ENCODE results near the gene GPR137.

GPR137 gene

DNA sequence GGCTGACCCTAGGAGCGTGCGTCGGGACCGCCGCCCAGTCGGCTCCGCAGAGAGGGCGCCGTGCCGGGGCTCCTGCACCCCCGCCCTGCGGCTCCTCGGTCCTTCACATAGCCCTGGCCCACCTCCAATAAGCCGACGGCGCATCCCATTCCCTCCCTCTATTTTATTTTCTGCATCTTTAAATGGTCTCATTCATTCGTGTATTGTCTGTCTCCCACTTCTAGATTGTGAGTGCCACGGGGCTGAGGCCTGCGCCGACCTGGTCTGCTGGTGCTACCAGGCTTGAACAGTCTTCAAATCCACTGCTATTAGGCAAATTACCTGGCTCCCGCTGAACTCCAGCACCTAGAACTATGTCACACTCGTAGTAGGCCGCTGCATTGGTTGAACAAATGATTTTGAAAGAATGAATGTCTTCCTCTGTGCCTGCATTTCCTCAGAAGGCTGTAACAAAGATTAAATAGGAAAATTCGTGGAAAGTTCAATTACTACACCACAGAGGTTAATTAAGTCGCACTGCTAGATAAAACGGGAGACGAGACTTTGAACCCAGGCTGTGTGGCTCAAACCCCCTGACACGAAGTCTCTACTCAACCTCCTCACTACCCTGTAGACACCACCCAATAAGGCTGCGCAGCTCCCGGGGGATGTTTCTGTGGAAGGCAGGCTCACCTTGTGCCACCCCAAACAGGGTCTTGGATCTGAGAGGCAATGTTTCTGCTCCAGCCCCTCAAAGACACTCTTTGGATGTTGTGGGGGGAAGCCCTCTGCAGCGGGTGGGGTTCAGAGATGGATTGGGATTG is 37.7 kb upstream of the GPR137 start:
- Histone ChIP-seq H3K9ac (ENCODE audit: low read length) (peak overlapping the region; percentile 93), H2BK120ac (ENCODE audit: low read depth, low read length) (peak overlapping the region; percentile 95), H2BK15ac (ENCODE audit: low read depth, poor library complexity, severe bottlenecking) (peak overlapping the region; percentile 15), H3K4me3 (ENCODE audit: insufficient read depth in 1 of 2, low read depth in 1 of 2, low read length in 2 of 2) (peak overlapping the region; percentile 40 to 98), H3K79me1 (replicated peaks; ENCODE audit: low read length, poor library complexity, severe bottlenecking) (peaks cover 5% of the 10 kb centered on the region), H3K27me3 (ENCODE audit: control insufficient read depth in 1 of 2, insufficient read depth in 1 of 2, low read length in 2 of 2) (no peaks in the 10 kb centered on the region), H2BK5ac (ENCODE audit: low read depth, low read length, poor library complexity, severe bottlenecking) (no peak overlapping the region), H3K4me1 (ENCODE audit: control insufficient read depth, insufficient read depth, low read depth, low read length) (peaks cover 44% of the 10 kb centered on the region), H2AK5ac (ENCODE audit: low read length, severe bottlenecking) (no peak overlapping the region), H3K36me3 (ENCODE audit: control insufficient read depth in 1 of 2, insufficient read depth in 2 of 2, low read depth in 1 of 2, low read length in 2 of 2) (peaks cover 14 to 21% of the 10 kb centered on the region in 2 experiments), H3K4me2 (ENCODE audit: low read length, poor library complexity, severe bottlenecking) (peak overlapping the region; percentile 70), H3K9me3 (ENCODE audit: control insufficient read depth, low read length) (no peaks in the 10 kb centered on the region), H3K27ac (ENCODE audit: low read length, poor library complexity, severe bottlenecking) (no peak overlapping the region), H4K91ac (ENCODE audit: low read length) (no peak overlapping the region), H3K14ac (ENCODE audit: low read length in 2 of 2) (no peak overlapping the region), H3K23ac (ENCODE audit: low read length in 2 of 2) (no peak overlapping the region), H4K8ac (ENCODE audit: low read length) (peak overlapping the region; percentile 74), H2AFZ (ENCODE audit: low read depth, low read length) (no peak overlapping the region), H3K18ac (ENCODE audit: low read depth in 1 of 2, low read length in 2 of 2) (peak overlapping the region; percentile 37 to 77), H2BK12ac (ENCODE audit: low read length in 2 of 2) (peak overlapping the region in 1 of 2 experiments; percentile 20), H3K4ac (ENCODE audit: low read depth in 1 of 2, low read length in 2 of 2) (peak overlapping the region; percentile 60 to 84)
- no peak for DNase-seq
- WGBS: 45% methylated on average over 30 of the region's 31 CpGs

DNA sequence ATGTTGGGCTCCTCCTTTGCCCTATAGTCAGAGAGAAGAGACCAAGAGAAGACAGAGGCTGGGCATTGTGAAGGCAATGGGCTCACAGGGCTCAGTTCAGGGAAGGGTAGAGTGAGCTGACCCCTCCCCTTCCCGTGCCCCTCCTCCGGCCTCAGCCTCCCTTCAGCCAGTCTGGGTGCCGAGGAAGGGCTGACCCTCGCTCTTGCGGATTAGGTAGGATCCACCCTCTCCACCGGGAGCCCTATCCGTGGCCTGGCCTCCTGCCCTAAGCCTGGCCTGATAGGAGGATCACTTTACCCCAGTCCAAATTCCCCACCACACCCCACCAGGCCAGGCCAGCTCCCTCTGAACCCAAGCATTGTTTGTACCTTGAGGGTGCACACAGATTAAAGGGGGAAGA is 37.1 kb upstream of the GPR137 start:
- no peak overlapping the region for H3K27ac ChIP-seq (ENCODE audit: low read length, poor library complexity, severe bottlenecking)
- H3K9ac ChIP-seq (ENCODE audit: low read length): peak overlapping the region; percentile 93
- no peak overlapping the region for H2BK120ac ChIP-seq (ENCODE audit: low read depth, low read length)
- H3K79me1 ChIP-seq (replicated peaks; ENCODE audit: low read length, poor library complexity, severe bottlenecking): peaks cover 9% of the 10 kb centered on the region
- H2AFZ ChIP-seq (ENCODE audit: low read depth, low read length): no peak overlapping the region
- peaks cover 7 to 14% of the 10 kb centered on the region in 2 experiments for H3K36me3 ChIP-seq (ENCODE audit: control insufficient read depth in 1 of 2, insufficient read depth in 2 of 2, low read depth in 1 of 2, low read length in 2 of 2)
- no peak overlapping the region for H3K18ac ChIP-seq (ENCODE audit: low read depth in 1 of 2, low read length in 2 of 2)
- no peaks in the 10 kb centered on the region for H3K9me3 ChIP-seq (ENCODE audit: control insufficient read depth, low read length)
- H3K4ac ChIP-seq (ENCODE audit: low read depth in 1 of 2, low read length in 2 of 2): no peak overlapping the region
- H4K8ac ChIP-seq (ENCODE audit: low read length): no peak overlapping the region
- WGBS: 75% methylated on average over 7 of the region's 7 CpGs
- H3K4me3 ChIP-seq (ENCODE audit: insufficient read depth in 1 of 2, low read depth in 1 of 2, low read length in 2 of 2): no peak overlapping the region
- H2BK12ac ChIP-seq (ENCODE audit: low read length in 2 of 2): peak overlapping the region; percentile 20 to 59
- no peak for DNase-seq
- H3K23ac ChIP-seq (ENCODE audit: low read length in 2 of 2): no peak overlapping the region
- H2BK15ac ChIP-seq (ENCODE audit: low read depth, poor library complexity, severe bottlenecking): no peak overlapping the region
- no peak overlapping the region for H3K14ac ChIP-seq (ENCODE audit: low read length in 2 of 2)
- peaks cover 43% of the 10 kb centered on the region for H3K4me1 ChIP-seq (ENCODE audit: control insufficient read depth, insufficient read depth, low read depth, low read length)
- no peak overlapping the region for H2AK5ac ChIP-seq (ENCODE audit: low read length, severe bottlenecking)
- no peak overlapping the region for H2BK5ac ChIP-seq (ENCODE audit: low read depth, low read length, poor library complexity, severe bottlenecking)
- H3K27me3 ChIP-seq (ENCODE audit: control insufficient read depth in 1 of 2, insufficient read depth in 1 of 2, low read length in 2 of 2): no peaks in the 10 kb centered on the region
- no peak overlapping the region for H3K4me2 ChIP-seq (ENCODE audit: low read length, poor library complexity, severe bottlenecking)
- no peak overlapping the region for H4K91ac ChIP-seq (ENCODE audit: low read length)

DNA sequence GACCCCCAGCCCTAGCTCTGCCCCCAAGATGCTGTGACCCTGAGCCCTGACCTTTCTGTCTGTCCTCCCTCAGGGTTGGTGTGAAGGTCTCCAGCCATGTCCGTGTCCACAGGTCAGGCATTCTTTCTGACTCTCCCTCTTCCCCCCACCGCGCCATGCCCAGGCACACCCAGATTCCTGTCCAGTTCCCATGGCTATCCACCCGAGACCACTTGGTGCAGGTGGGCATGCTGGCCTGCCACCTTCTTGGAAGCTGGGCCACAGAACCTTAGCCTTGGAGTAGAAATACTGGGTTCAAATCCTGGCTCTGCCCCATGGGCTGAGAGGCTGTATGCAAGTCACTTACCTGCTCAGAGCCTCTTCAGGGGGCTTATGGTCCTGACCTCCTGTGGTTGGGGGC is 36.6 kb upstream of the GPR137 start:
- Histone ChIP-seq H3K9me3 (ENCODE audit: control insufficient read depth, low read length) (no peaks in the 10 kb centered on the region), H2BK120ac (ENCODE audit: low read depth, low read length) (no peak overlapping the region), H2BK5ac (ENCODE audit: low read depth, low read length, poor library complexity, severe bottlenecking) (no peak overlapping the region), H2BK12ac (ENCODE audit: low read length in 2 of 2) (no peak overlapping the region), H3K18ac (ENCODE audit: low read depth in 1 of 2, low read length in 2 of 2) (no peak overlapping the region), H3K36me3 (ENCODE audit: control insufficient read depth in 1 of 2, insufficient read depth in 2 of 2, low read depth in 1 of 2, low read length in 2 of 2) (peaks cover 4 to 12% of the 10 kb centered on the region in 2 experiments), H3K79me1 (replicated peaks; ENCODE audit: low read length, poor library complexity, severe bottlenecking) (peaks cover 12% of the 10 kb centered on the region), H2AK5ac (ENCODE audit: low read length, severe bottlenecking) (no peak overlapping the region), H2BK15ac (ENCODE audit: low read depth, poor library complexity, severe bottlenecking) (no peak overlapping the region), H3K23ac (ENCODE audit: low read length in 2 of 2) (no peak overlapping the region), H3K4me2 (ENCODE audit: low read length, poor library complexity, severe bottlenecking) (no peak overlapping the region), H3K9ac (ENCODE audit: low read length) (peak overlapping the region; percentile 15), H3K4me1 (ENCODE audit: control insufficient read depth, insufficient read depth, low read depth, low read length) (peaks cover 43% of the 10 kb centered on the region), H4K91ac (ENCODE audit: low read length) (peak overlapping the region; percentile 37), H4K8ac (ENCODE audit: low read length) (no peak overlapping the region), H3K4me3 (ENCODE audit: insufficient read depth in 1 of 2, low read depth in 1 of 2, low read length in 2 of 2) (no peak overlapping the region), H2AFZ (ENCODE audit: low read depth, low read length) (no peak overlapping the region), H3K27ac (ENCODE audit: low read length, poor library complexity, severe bottlenecking) (no peak overlapping the region), H3K27me3 (ENCODE audit: control insufficient read depth in 1 of 2, insufficient read depth in 1 of 2, low read length in 2 of 2) (no peaks in the 10 kb centered on the region), H3K4ac (ENCODE audit: low read depth in 1 of 2, low read length in 2 of 2) (no peak overlapping the region), H3K14ac (ENCODE audit: low read length in 2 of 2) (no peak overlapping the region)
- DNase-seq: no peak
- 96% methylated on average over 4 of the region's 4 CpGs for WGBS

DNA sequence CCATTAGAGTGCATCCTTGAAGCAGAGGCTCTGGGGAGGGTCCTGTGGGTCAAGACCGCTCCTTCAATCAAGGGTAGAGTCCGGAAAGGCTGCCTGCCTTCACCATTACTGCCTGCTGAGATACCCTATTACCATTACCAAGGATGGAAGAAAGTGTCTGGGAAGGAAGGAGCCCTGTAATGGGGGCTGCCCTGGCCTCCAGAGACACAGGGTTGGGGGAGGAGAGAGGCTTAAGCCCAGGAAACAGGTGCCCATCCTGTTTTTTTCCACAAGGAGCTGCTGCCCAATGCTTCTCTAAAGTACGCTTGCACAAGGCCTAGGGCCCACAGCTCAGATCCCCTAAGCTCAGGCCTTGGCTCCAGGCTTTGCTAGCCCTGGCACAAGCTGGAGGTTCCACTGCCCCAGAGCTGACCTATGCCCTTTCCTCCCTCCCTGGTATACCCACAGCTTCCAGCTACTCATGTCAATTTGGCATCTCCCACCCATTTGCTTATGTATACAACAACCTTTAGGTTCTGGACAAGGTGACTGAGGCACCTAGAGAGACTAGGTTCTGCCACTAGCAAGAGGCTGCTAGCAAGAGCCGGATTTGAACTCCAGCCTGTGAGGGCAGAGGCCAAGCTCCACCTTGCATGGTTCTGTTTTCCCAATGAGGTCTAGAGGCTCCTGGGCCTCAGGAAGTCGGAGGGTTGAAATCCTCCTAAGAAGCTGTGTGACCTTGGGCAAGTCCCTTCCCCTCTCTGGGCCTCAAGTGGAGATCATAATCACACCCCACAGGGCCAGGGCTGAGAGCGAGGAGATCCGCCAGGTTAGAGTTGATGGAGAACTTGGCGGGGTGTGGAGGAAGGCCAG is 35.9 kb upstream of the GPR137 start:
- DNase-seq: no peak
- no peak overlapping the region for H3K4ac ChIP-seq (ENCODE audit: low read depth in 1 of 2, low read length in 2 of 2)
- H3K18ac ChIP-seq (ENCODE audit: low read depth in 1 of 2, low read length in 2 of 2): no peak overlapping the region
- no peak overlapping the region for H2BK12ac ChIP-seq (ENCODE audit: low read length in 2 of 2)
- H2BK120ac ChIP-seq (ENCODE audit: low read depth, low read length): no peak overlapping the region
- no peak overlapping the region for H2AK5ac ChIP-seq (ENCODE audit: low read length, severe bottlenecking)
- WGBS: 73% methylated on average over 6 of the region's 8 CpGs
- H3K27me3 ChIP-seq (ENCODE audit: control insufficient read depth in 1 of 2, insufficient read depth in 1 of 2, low read length in 2 of 2): no peaks in the 10 kb centered on the region
- no peak overlapping the region for H3K23ac ChIP-seq (ENCODE audit: low read length in 2 of 2)
- no peak overlapping the region for H2AFZ ChIP-seq (ENCODE audit: low read depth, low read length)
- H3K14ac ChIP-seq (ENCODE audit: low read length in 2 of 2): no peak overlapping the region
- H2BK15ac ChIP-seq (ENCODE audit: low read depth, poor library complexity, severe bottlenecking): no peak overlapping the region
- H4K8ac ChIP-seq (ENCODE audit: low read length): no peak overlapping the region
- no peak overlapping the region for H3K9ac ChIP-seq (ENCODE audit: low read length)
- H3K9me3 ChIP-seq (ENCODE audit: control insufficient read depth, low read length): no peaks in the 10 kb centered on the region
- H3K79me1 ChIP-seq (replicated peaks; ENCODE audit: low read length, poor library complexity, severe bottlenecking): peaks cover 18% of the 10 kb centered on the region
- H2BK5ac ChIP-seq (ENCODE audit: low read depth, low read length, poor library complexity, severe bottlenecking): no peak overlapping the region
- no peak overlapping the region for H3K27ac ChIP-seq (ENCODE audit: low read length, poor library complexity, severe bottlenecking)
- no peak overlapping the region for H3K4me3 ChIP-seq (ENCODE audit: insufficient read depth in 1 of 2, low read depth in 1 of 2, low read length in 2 of 2)
- no peak overlapping the region for H4K91ac ChIP-seq (ENCODE audit: low read length)
- no peak overlapping the region for H3K4me2 ChIP-seq (ENCODE audit: low read length, poor library complexity, severe bottlenecking)
- peaks cover 44% of the 10 kb centered on the region for H3K4me1 ChIP-seq (ENCODE audit: control insufficient read depth, insufficient read depth, low read depth, low read length)
- H3K36me3 ChIP-seq (ENCODE audit: control insufficient read depth in 1 of 2, insufficient read depth in 2 of 2, low read depth in 1 of 2, low read length in 2 of 2): peaks cover 3 to 16% of the 10 kb centered on the region in 2 experiments

Measured in mesenchymal stem cell (in vitro differentiated cells and primary cell).